Mesodermal cell (in vitro differentiated cells): Measurements from ENCODE around the gene ARPC5L.
"Not testable (repeated sequence)": the region's sequence is repeated elsewhere in the genome, so short reads cannot be mapped to it uniquely, and the experiment has no call there.

Source experiments
- H3K27ac ChIP-seq: 2 replicates; pipeline ENCODE4 v1.7.0; 2013; ENCODE audit warnings: mild to moderate bottlenecking, low read depth, low read length, moderate library complexity; ENCODE audit not compliant: severe bottlenecking
- H3K36me3 ChIP-seq: 2 replicates; pipeline ENCODE4 v1.7.1; 2013; ENCODE audit warnings: mild to moderate bottlenecking, low read length, moderate library complexity; ENCODE audit not compliant: control insufficient read depth, insufficient read depth
- H3K4me1 ChIP-seq: one replicate; pipeline ENCODE4 v1.7.1; 2013; ENCODE audit warnings: mild to moderate bottlenecking, low read length; ENCODE audit not compliant: insufficient read depth, control insufficient read depth, poor library complexity, severe bottlenecking
- H3K4me3 ChIP-seq: 2 replicates; pipeline ENCODE4 v1.7.0; 2013; ENCODE audit warnings: low read length, control low read depth, mild to moderate bottlenecking; ENCODE audit not compliant: insufficient read depth, poor library complexity, severe bottlenecking; ENCODE audit errors: extremely low read depth
- H3K9me3 ChIP-seq: 2 replicates; pipeline ENCODE4 v1.7.1; 2013; ENCODE audit warnings: mild to moderate bottlenecking, low read length, moderate library complexity; ENCODE audit not compliant: control insufficient read depth
- WGBS, 2 experiments: methylation state at CpG; one replicate each; pipeline ENCODE4 v1.1.5; 2013; ENCODE audit warnings: missing lambda C conversion rate in 2 of 2; ENCODE audit not compliant: insufficient coverage in 2 of 2; 5-methylcytosine and 5-hydroxymethylcytosine counted together

Gene ARPC5L

DNA sequence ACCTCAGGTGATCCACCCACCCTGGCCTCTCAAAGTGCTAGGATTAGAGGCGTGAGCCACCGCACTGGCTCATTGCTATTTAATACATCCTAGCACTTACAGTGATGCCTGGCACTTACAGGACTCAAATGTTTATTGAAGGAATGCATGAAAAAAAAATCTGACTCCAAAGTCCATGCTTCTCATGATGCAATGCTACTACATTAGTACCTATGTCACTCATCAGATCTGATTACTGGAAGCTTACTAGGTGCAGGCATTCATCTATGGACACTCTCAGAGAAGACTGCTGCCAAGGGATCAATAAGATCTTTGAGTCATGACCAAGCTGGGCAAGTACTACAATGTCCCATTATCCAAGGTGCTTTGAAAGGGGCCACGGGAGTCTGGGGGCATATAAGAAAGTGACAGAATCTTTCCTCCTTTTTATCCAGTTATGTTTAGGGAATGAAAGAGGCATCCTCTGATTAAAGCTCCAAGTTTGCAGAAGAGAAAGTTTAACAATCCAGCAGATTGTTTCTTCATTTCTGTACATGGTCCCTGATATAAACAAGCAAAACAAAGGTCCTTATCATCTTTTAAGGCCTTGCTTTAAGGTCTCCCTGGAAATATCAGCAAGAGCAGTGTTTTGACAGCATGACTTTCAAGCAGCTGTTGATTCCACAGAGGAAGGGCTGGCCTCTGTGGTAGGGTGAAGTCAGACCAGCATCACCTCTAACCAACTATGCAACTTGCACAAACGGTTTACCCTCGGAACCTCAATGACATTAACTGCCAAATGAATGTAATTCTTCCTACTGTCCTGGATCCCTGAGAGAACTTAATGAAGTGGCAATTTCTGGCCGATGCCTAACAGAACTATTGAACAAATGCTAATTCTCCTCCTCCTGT, 35.9 kb downstream of the ARPC5L start:
- no peaks in the 10 kb centered on the region for H3K9me3 ChIP-seq
- H3K4me3 ChIP-seq: no peak overlapping the region
- peaks cover 22% of the 10 kb centered on the region for H3K36me3 ChIP-seq
- no peak overlapping the region for H3K27ac ChIP-seq
- 83 to 94% methylated on average over 2 to 4 of the region's 6 CpGs for WGBS, 2 experiments
- H3K4me1 ChIP-seq: no peaks in the 10 kb centered on the region

DNA sequence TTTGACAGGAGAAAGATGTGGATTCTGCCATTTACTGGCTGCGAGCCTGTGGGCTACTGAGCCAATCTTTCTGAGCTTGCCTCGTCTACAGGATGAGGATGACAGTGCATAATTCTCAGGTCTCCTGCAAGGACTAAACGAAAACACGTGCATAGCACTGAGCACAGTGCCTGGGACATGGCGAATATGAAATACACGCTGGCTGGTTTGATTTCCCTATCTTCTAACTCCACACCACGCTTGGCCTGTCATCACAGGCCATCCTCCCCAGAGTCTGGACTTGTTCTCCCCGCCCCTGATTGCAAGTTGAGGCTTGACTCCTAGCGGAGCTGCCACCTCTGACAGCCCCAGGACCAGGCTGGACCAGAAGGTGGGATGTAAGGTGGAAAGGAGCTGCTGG, 37.9 kb downstream of the ARPC5L start:
- WGBS, 2 experiments: 91 to 94% methylated on average over 7 of the region's 9 CpGs
- peaks cover 10% of the 10 kb centered on the region for H3K36me3 ChIP-seq

DNA sequence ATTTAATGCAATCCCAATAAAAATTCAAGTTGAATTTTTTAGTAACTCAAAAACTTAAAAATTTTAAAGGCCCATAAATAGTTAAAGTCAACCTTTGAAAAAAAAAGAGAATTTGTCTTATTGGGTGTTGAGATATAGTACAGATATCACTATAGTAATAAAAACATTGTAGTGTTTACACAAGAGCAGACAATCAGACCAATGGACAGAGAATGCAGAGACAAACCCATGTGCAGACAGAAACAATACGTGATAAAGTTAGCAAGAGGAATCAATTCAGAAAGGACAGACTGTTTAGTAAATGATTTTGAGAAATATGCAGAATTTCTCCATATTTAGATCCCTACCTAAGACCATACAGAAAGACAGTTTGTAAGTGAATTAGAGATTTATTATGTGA, 45.0 kb downstream of the ARPC5L start:
- Histone ChIP-seq H3K36me3 (peaks cover 14% of the 10 kb centered on the region), H3K4me1 (no peaks in the 10 kb centered on the region), H3K9me3 (no peaks in the 10 kb centered on the region), H3K27ac (no peak overlapping the region), H3K4me3 (no peak overlapping the region)
- whole genome bisulfite sequencing, 2 experiments: no CpG with 5 or more reads among the region's 1 CpG

More for the DNA sequence above, 37.9 kb downstream of the ARPC5L start:
- no peaks in the 10 kb centered on the region for H3K4me1 ChIP-seq
- no peak overlapping the region for H3K27ac ChIP-seq
- H3K4me3 ChIP-seq: no peak overlapping the region
- H3K9me3 ChIP-seq: no peaks in the 10 kb centered on the region

DNA sequence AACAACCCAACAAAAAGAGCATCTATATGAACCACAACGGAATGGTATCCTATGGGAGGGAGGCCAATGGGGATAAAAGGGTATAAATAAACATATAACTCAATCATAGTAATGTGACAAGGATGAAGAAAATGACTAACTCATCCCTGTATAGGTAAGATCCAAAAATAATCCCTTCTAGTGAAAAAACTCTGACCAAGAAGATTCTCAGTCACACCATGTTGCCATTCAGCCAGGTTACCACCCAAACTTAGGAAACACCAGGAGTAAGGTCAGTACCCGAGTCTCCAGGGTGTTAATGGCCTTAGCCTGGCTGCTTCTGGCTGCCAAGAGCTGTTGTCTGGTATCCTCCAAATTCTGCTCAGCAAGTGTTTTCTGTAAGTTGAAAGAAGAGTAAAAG, 46.2 kb downstream of the ARPC5L start:
- no peaks in the 10 kb centered on the region for H3K9me3 ChIP-seq

DNA sequence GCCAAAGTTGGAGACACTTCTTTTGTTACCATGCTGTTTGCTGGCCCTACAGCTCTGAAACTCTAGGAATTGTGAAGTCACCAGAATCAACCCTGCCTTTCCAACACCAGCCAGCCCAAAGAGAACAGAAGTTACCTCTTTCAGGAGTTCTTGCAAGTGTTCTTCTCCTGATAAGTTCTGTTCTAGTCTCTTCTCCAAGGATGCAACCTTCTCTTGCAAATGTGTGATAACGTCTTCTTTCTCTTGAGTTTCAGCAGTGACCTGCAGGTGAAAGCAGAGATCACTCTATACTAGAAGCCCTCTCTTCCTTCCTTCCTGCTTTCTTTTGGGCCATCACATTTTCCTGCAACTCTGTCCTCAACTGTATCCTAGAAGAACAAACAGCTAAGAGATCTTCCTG, 49.8 kb downstream of the ARPC5L start:
- 90 to 92% methylated on average over 1 of the region's 1 CpG for WGBS, 2 experiments
- no peak overlapping the region for H3K4me3 ChIP-seq
- no peaks in the 10 kb centered on the region for H3K4me1 ChIP-seq
- H3K9me3 ChIP-seq: no peaks in the 10 kb centered on the region
- no peak overlapping the region for H3K27ac ChIP-seq
- peaks cover 14% of the 10 kb centered on the region for H3K36me3 ChIP-seq

More for the DNA sequence above, 46.2 kb downstream of the ARPC5L start:
- no peaks in the 10 kb centered on the region for H3K4me1 ChIP-seq
- no peak overlapping the region for H3K27ac ChIP-seq
- peaks cover 14% of the 10 kb centered on the region for H3K36me3 ChIP-seq
- no peak overlapping the region for H3K4me3 ChIP-seq
- WGBS, 2 experiments: 86% methylated on average over 1 of the region's 2 CpGs; no CpG with 5 or more reads in 1 of the 2 experiments

DNA sequence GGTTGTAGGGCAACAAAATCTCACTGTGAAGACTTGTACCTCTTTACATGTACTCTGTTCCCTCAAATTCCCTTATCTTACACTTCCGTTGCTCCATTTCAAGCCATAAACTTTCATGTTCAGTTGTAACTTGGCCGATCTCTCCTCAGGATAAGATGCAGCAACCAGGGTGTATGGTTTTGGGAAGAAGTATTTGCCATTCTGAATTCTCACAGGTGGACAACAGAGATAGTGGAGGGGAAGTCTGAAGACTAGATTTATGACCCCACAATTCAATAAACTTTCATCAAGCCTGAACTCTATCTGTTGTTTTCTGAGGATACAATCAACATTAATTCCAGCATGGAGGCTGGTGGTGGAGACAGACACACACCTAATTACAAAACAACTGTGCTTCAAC, 51.4 kb downstream of the ARPC5L start:
- peaks cover 18% of the 10 kb centered on the region for H3K36me3 ChIP-seq
- H3K27ac ChIP-seq: no peak overlapping the region
- H3K4me3 ChIP-seq: no peak overlapping the region
- H3K9me3 ChIP-seq: no peaks in the 10 kb centered on the region
- 100% methylated on average over 1 of the region's 2 CpGs; no CpG with 5 or more reads in 1 of the 2 experiments for WGBS, 2 experiments
- H3K4me1 ChIP-seq: no peaks in the 10 kb centered on the region

DNA sequence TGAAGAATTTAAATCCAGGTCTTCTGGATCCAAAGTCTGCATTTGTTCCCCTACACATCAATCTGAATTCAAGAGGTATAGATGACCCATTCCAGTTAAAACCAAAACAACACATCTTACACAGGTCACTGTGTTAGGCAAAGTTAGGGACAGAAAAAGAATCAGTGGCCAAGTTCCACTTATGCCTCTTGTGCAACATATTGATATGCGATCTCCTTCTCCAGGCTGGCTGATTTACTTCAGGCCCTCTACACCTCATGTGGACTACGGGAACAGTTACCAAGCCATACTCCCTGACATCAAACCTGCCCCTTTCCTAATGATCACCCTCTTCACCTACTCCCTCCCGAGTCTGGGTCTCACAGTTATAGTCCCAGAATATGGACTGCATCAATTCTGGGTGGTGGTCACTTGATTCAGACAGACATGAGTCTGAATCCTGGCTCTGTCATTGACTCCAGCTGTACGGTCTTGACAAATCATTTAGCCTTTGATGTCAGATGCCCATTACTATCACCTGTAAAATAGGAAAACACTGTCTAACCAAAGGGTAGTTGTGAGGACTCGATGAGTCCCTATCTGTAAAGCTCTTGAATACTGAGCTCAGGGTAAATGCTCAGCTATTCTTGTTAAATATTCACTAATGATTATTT, 52.9 kb downstream of the ARPC5L start:
- peaks cover 24% of the 10 kb centered on the region for H3K36me3 ChIP-seq
- H3K27ac ChIP-seq: no peak overlapping the region
- H3K9me3 ChIP-seq: no peaks in the 10 kb centered on the region
- WGBS, 2 experiments: 92 to 97% methylated on average over 3 of the region's 5 CpGs
- H3K4me1 ChIP-seq: no peaks in the 10 kb centered on the region
- H3K4me3 ChIP-seq: no peak overlapping the region

DNA sequence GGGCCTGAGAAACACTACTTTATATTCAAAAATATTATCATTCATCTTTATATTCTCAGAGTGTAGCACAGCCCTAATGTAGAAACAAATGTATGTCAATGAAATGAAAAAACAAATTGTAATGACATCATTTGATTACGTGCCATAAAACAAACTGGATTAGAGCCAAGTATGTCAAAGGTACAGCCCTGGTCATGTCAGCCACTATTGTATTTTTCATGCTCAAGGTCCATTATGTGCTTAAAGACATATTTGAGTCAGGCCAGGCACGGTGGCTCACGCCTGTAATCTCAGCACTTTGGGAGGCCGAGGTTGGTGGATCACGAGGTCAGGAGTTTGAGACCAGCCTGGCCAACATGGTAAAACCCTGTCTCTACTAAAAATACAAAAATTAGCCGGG, 58.5 kb downstream of the ARPC5L start:
- not testable (repeated sequence) for H3K27ac ChIP-seq
- 89 to 100% methylated on average over 5 of the region's 6 CpGs for WGBS, 2 experiments

More for the DNA sequence above, 58.5 kb downstream of the ARPC5L start:
- H3K4me1 ChIP-seq, H3K4me3 ChIP-seq, H3K9me3 ChIP-seq: not testable (repeated sequence)
- peaks cover 45% of the 10 kb centered on the region for H3K36me3 ChIP-seq
